ENCODE results near the gene NENF.

The NENF gene

GRCh38 chr1:212412374-212412773 lies 20.3 kb upstream of the NENF start:
- H3K4me1 ChIP-seq (ENCODE audit: control insufficient read depth, insufficient read depth, low read length) = peaks cover 8% of the 10 kb centered on the region
- peaks cover 7% of the 10 kb centered on the region for H3K27me3 ChIP-seq (ENCODE audit: control insufficient read depth, insufficient read depth, low read length)
- peaks cover 29% of the 10 kb centered on the region for H3K36me3 ChIP-seq (ENCODE audit: control insufficient read depth, insufficient read depth, low read length)
- no peak overlapping the region for H3K9ac ChIP-seq (ENCODE audit: low read depth, low read length)
- H3K9me3 ChIP-seq (ENCODE audit: control insufficient read depth, insufficient read depth, low read length) = no peaks in the 10 kb centered on the region
- H3K4me3 ChIP-seq (ENCODE audit: low read depth, low read length) = no peak overlapping the region

DNA sequence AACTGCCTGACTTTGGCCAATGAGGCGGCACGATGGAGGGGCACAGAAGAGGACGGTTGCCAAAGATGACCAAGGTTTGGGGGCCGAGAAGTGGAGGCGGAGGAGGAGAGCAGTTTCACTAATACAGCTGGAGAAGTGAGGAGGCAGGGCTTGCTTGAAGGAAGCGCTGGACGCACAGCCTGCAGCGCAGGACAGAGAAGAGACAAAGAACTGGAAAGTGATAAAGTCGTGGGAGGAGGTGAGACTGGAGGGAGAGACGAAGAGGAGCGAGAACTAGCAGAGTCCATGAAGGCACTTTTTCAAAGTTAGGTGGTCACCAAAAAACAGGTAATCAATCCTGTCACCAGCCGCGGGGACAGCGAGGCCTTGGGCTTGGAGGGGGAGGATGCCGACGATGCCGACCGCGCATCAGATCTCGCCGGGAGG lies 18.8 kb upstream of the NENF start:
- peak overlapping the region; percentile 80 for H3K9ac ChIP-seq (ENCODE audit: low read depth, low read length)
- H3K4me1 ChIP-seq (ENCODE audit: control insufficient read depth, insufficient read depth, low read length) = peaks cover 8% of the 10 kb centered on the region
- peaks cover 21% of the 10 kb centered on the region for H3K36me3 ChIP-seq (ENCODE audit: control insufficient read depth, insufficient read depth, low read length)
- no peaks in the 10 kb centered on the region for H3K9me3 ChIP-seq (ENCODE audit: control insufficient read depth, insufficient read depth, low read length)
- H3K27me3 ChIP-seq (ENCODE audit: control insufficient read depth, insufficient read depth, low read length) = peaks cover 7% of the 10 kb centered on the region
- H3K4me3 ChIP-seq (ENCODE audit: low read depth, low read length) = peak overlapping the region; percentile 92

DNA sequence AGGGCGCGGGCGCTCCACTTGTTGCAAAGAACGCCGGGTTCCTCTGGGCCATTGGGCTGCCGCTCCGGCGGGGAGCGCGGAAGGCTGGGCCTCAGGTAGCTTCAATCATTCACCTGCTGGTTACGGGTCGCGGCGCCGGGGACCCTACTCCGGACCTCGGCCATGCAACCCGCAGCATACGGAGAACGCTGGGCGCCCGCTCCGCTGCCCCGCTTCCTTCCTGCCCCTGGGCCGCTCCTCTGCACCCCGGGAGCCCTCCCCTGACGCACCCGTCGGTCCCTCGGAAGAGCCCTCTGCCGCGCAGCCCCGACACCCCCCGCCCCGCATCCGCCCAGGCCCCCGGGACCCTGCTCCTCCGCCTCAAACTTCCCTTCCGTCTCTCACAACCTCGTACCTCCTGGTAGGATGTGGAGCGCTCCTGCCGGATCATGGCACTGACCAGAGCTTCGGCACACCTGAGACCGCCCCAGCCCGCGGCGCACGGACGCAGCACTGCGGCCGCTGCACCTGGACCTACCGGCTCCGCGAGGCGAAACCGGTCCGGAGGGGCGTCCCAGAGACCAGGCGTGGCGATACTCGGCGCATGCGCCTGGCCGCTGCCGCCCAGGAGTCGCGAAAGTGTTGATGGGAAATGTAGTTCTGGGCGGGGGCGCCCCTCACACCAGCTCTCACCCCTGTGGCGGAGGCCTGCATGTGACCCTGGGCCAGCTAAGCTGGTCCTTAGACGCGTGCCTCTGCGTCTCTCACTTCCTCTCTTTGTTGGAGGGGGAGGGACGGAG lies 18.2 kb upstream of the NENF start, which contains the start of gene PACC1:
Gene PACC1, minus strand, starts transcription at position 559 of the 779 bp plus-strand sequence. Its CDS starts 129 bp downstream, at position 430.
- peak within 1 kb of the TSS; percentile 80 for H3K9ac ChIP-seq (ENCODE audit: low read depth, low read length)
- no peaks in the 10 kb centered on the region for H3K9me3 ChIP-seq (ENCODE audit: control insufficient read depth, insufficient read depth, low read length)
- peaks cover 7% of the 10 kb centered on the region for H3K27me3 ChIP-seq (ENCODE audit: control insufficient read depth, insufficient read depth, low read length)
- peak within 1 kb of the TSS; percentile 92 for H3K4me3 ChIP-seq (ENCODE audit: low read depth, low read length)
- H3K36me3 ChIP-seq (ENCODE audit: control insufficient read depth, insufficient read depth, low read length) = peaks cover 16% of the 10 kb centered on the region
- H3K4me1 ChIP-seq (ENCODE audit: control insufficient read depth, insufficient read depth, low read length) = peaks cover 8% of the 10 kb centered on the region

- peak overlapping the region; percentile 38 for H3K9ac ChIP-seq (ENCODE audit: low read depth, low read length)
- H3K4me1 ChIP-seq (ENCODE audit: control insufficient read depth, insufficient read depth, low read length) = peaks cover 8% of the 10 kb centered on the region
- peaks cover 10% of the 10 kb centered on the region for H3K36me3 ChIP-seq (ENCODE audit: control insufficient read depth, insufficient read depth, low read length)
- no peak overlapping the region for H3K4me3 ChIP-seq (ENCODE audit: low read depth, low read length)
- H3K27me3 ChIP-seq (ENCODE audit: control insufficient read depth, insufficient read depth, low read length) = peaks cover 7% of the 10 kb centered on the region
- H3K9me3 ChIP-seq (ENCODE audit: control insufficient read depth, insufficient read depth, low read length) = no peaks in the 10 kb centered on the region
Observed at GRCh38 chr1:212415107-212415841, 17.4 kb upstream of the NENF start.

GRCh38 chr1:212421165-212421564 lies 11.6 kb upstream of the NENF start:
- Histone ChIP-seq H3K27me3 (ENCODE audit: control insufficient read depth, insufficient read depth, low read length) (no peaks in the 10 kb centered on the region), H3K4me3 (ENCODE audit: low read depth, low read length) (no peak overlapping the region), H3K9ac (ENCODE audit: low read depth, low read length) (no peak overlapping the region), H3K36me3 (ENCODE audit: control insufficient read depth, insufficient read depth, low read length) (no peaks in the 10 kb centered on the region), H3K4me1 (ENCODE audit: control insufficient read depth, insufficient read depth, low read length) (no peaks in the 10 kb centered on the region), H3K9me3 (ENCODE audit: control insufficient read depth, insufficient read depth, low read length) (no peaks in the 10 kb centered on the region)

DNA sequence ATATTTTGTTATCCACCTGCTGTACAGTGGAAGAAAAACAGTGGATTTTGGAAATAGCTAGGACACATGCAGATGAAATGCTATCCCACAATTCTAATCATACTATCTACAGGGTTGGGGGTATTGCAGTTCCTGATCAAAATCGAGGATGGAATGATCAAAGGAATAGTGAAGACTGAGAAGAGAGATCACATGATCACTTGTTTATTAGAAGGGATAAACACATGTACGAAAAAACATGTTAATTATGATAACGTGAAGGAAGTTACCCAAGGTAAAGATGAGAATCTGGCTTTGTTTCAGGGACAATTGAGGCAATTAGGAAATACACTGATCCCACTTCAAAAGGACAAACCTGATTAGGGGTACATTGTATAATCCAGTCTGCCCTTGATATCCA lies 8.8 kb upstream of the NENF start:
- Histone ChIP-seq H3K4me1 (ENCODE audit: control insufficient read depth, insufficient read depth, low read length) (no peaks in the 10 kb centered on the region), H3K9me3 (ENCODE audit: control insufficient read depth, insufficient read depth, low read length) (no peaks in the 10 kb centered on the region), H3K4me3 (ENCODE audit: low read depth, low read length) (no peak overlapping the region), H3K36me3 (ENCODE audit: control insufficient read depth, insufficient read depth, low read length) (no peaks in the 10 kb centered on the region), H3K9ac (ENCODE audit: low read depth, low read length) (no peak overlapping the region), H3K27me3 (ENCODE audit: control insufficient read depth, insufficient read depth, low read length) (peaks cover 3% of the 10 kb centered on the region)

- no peak overlapping the region for H3K4me3 ChIP-seq (ENCODE audit: low read depth, low read length)
- H3K27me3 ChIP-seq (ENCODE audit: control insufficient read depth, insufficient read depth, low read length) = peaks cover 20% of the 10 kb centered on the region
- H3K9me3 ChIP-seq (ENCODE audit: control insufficient read depth, insufficient read depth, low read length) = no peaks in the 10 kb centered on the region
- H3K4me1 ChIP-seq (ENCODE audit: control insufficient read depth, insufficient read depth, low read length) = peaks cover 7% of the 10 kb centered on the region
- H3K36me3 ChIP-seq (ENCODE audit: control insufficient read depth, insufficient read depth, low read length) = no peaks in the 10 kb centered on the region
- H3K9ac ChIP-seq (ENCODE audit: low read depth, low read length) = no peak overlapping the region
Observed at GRCh38 chr1:212428496-212428895, 4.2 kb upstream of the NENF start.

DNA sequence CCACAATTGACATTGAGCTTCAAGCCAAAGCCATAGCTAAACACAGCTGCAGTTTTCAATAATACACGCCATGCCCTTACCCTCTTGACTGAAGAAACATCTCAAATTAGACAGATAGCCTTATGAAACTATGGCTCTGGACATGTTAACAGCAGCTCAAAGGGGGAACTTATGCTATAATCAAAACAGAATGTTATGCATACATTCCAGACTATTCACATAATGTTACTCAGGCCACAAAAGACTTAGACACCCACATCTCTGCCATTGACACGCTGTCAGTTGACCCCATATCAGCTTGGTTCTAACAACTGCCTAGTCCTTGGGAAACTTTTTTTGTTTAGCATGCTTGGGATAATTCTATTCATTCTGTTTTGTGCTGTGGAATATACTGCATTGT lies 2.3 kb upstream of the NENF start:
- peaks cover 34% of the 10 kb centered on the region for H3K27me3 ChIP-seq (ENCODE audit: control insufficient read depth, insufficient read depth, low read length)
- no peak overlapping the region for H3K9ac ChIP-seq (ENCODE audit: low read depth, low read length)
- H3K9me3 ChIP-seq (ENCODE audit: control insufficient read depth, insufficient read depth, low read length) = no peaks in the 10 kb centered on the region
- H3K4me3 ChIP-seq (ENCODE audit: low read depth, low read length) = no peak overlapping the region
- H3K4me1 ChIP-seq (ENCODE audit: control insufficient read depth, insufficient read depth, low read length) = peaks cover 7% of the 10 kb centered on the region
- no peaks in the 10 kb centered on the region for H3K36me3 ChIP-seq (ENCODE audit: control insufficient read depth, insufficient read depth, low read length)

- no peaks in the 10 kb centered on the region for H3K36me3 ChIP-seq (ENCODE audit: control insufficient read depth, insufficient read depth, low read length)
- H3K4me1 ChIP-seq (ENCODE audit: control insufficient read depth, insufficient read depth, low read length) = peaks cover 7% of the 10 kb centered on the region
- H3K9me3 ChIP-seq (ENCODE audit: control insufficient read depth, insufficient read depth, low read length) = no peaks in the 10 kb centered on the region
- H3K4me3 ChIP-seq (ENCODE audit: low read depth, low read length) = no peak overlapping the region
- no peak overlapping the region for H3K9ac ChIP-seq (ENCODE audit: low read depth, low read length)
- peaks cover 34% of the 10 kb centered on the region for H3K27me3 ChIP-seq (ENCODE audit: control insufficient read depth, insufficient read depth, low read length)
Observed at GRCh38 chr1:212430955-212431394, 1.7 kb upstream of the NENF start.

DNA sequence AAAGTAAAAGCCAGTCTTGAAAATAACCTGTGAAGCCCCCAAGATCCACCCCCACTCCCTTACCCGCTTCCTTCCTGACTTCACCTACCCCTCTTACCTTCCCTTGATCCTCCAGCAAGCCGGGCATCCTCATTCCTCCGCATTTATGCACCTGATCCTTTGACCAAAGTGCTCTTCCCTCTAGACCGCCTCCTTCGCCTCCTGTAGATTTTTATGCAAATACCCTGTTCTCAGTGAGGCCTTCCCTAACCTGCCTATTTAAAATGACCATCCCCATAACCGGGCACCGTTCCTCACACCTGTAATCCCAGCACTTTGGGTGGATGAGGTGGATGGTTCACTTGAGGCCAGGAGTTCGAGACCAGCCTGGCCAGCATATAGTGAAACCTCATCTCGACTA lies 1.1 kb upstream of the NENF start:
- Histone ChIP-seq H3K36me3 (ENCODE audit: control insufficient read depth, insufficient read depth, low read length) (no peaks in the 10 kb centered on the region), H3K9me3 (ENCODE audit: control insufficient read depth, insufficient read depth, low read length) (no peaks in the 10 kb centered on the region), H3K9ac (ENCODE audit: low read depth, low read length) (no peak overlapping the region)

GRCh38 chr1:212432272-212432660 lies 454 bp upstream of the NENF start:
- Histone ChIP-seq H3K36me3 (ENCODE audit: control insufficient read depth, insufficient read depth, low read length) (no peaks in the 10 kb centered on the region), H3K4me3 (ENCODE audit: low read depth, low read length) (peak overlapping the region; percentile 73), H3K9ac (ENCODE audit: low read depth, low read length) (no peak overlapping the region), H3K9me3 (ENCODE audit: control insufficient read depth, insufficient read depth, low read length) (no peaks in the 10 kb centered on the region), H3K27me3 (ENCODE audit: control insufficient read depth, insufficient read depth, low read length) (peaks cover 34% of the 10 kb centered on the region), H3K4me1 (ENCODE audit: control insufficient read depth, insufficient read depth, low read length) (peaks cover 7% of the 10 kb centered on the region)

More for the DNA sequence above, 1.1 kb upstream of the NENF start:
- peaks cover 34% of the 10 kb centered on the region for H3K27me3 ChIP-seq (ENCODE audit: control insufficient read depth, insufficient read depth, low read length)
- H3K4me3 ChIP-seq (ENCODE audit: low read depth, low read length) = no peak overlapping the region
- H3K4me1 ChIP-seq (ENCODE audit: control insufficient read depth, insufficient read depth, low read length) = peaks cover 7% of the 10 kb centered on the region
